Activated T-cell treated with anti-CD3 and anti-CD28 coated beads, Interleukin-2, amount 50 U/mL, for 72 hours (primary cell): ENCODE data around the gene CDH4. TPM values are rescaled to one million over a fixed set of nuclear protein-coding genes. Genes with fewer than 3 reads are reported as not detected.

Experiments used
- ATAC-seq, 2 donors: fragments of 150-1000 bp; cut with Tn5 transposase; replicated peaks in 1 of 2; 2 replicates each; pipeline ENCODE4 v1.10.0; 2021; ENCODE audit warnings: moderate library complexity in 2 of 2, mild to moderate bottlenecking in 1 of 2
- DNase-seq, 2 donors: peaks; one replicate each; pipeline ENCODE4 v3.0.0; 2021 to 2022; ENCODE audit warnings: mixed read lengths in 1 of 2
- H3K27ac Mint-ChIP-seq: one replicate; pipeline ENCODE4 v1.8.0; 2022; ENCODE audit warnings: mild to moderate bottlenecking, moderate library complexity, mixed read lengths
- H3K27me3 Mint-ChIP-seq: one replicate; pipeline ENCODE4 v1.8.0; 2022; ENCODE audit warnings: low read depth, mixed read lengths
- H3K36me3 Mint-ChIP-seq, 2 donors: one replicate each; pipeline ENCODE4 v1.8.0; 2022; ENCODE audit warnings: mixed read lengths in 2 of 2, mild to moderate bottlenecking in 1 of 2; ENCODE audit not compliant: insufficient read depth in 2 of 2
- H3K4me1 Mint-ChIP-seq: one replicate; pipeline ENCODE4 v1.8.0; 2022; ENCODE audit warnings: low read depth, mixed read lengths
- H3K4me3 Mint-ChIP-seq, 2 donors: one replicate each; pipeline ENCODE4 v1.8.0; 2022; ENCODE audit warnings: mild to moderate bottlenecking in 2 of 2, mixed read lengths in 2 of 2, moderate library complexity in 2 of 2
- H3K9me3 Mint-ChIP-seq, 2 donors: one replicate each; pipeline ENCODE4 v1.8.0; 2022; ENCODE audit warnings: mixed read lengths in 2 of 2
- total RNA-seq, 2 donors: library from RNA; stranded (reverse); gene quantifications; one replicate each; pipeline ENCODE4 v1.2.3, GENCODE V29; 2022

CDH4 gene
- total RNA-seq, 2 donors from 2014 or later = 0.17 to 0.35 TPM

GRCh38 chr20:61355585-61355984, 103.5 kb downstream of the CDH4 start:
- DNase-seq (no peak), ATAC-seq (no peak)
- no peak overlapping the region for H3K4me3 Mint-ChIP-seq
- H3K27me3 Mint-ChIP-seq = no peaks in the 10 kb centered on the region
- H3K27ac Mint-ChIP-seq = no peak overlapping the region
- peaks cover 0 to under 1% of the 10 kb centered on the region in 2 donors for H3K36me3 Mint-ChIP-seq
- H3K9me3 Mint-ChIP-seq = no peaks in the 10 kb centered on the region
- H3K4me1 Mint-ChIP-seq = no peaks in the 10 kb centered on the region

GRCh38 chr20:61356196-61356595, 104.1 kb downstream of the CDH4 start:
- Mint-ChIP-seq H3K4me1 (no peaks in the 10 kb centered on the region), H3K27me3 (no peaks in the 10 kb centered on the region), H3K27ac (no peak overlapping the region), H3K9me3 (no peaks in the 10 kb centered on the region), H3K4me3 (no peak overlapping the region), H3K36me3 (no peaks in the 10 kb centered on the region)
- no peak for DNase-seq
- no peak for ATAC-seq

- Mint-ChIP-seq H3K36me3 (no peaks in the 10 kb centered on the region), H3K4me3 (no peak overlapping the region), H3K27ac (no peak overlapping the region), H3K9me3 (no peaks in the 10 kb centered on the region), H3K27me3 (no peaks in the 10 kb centered on the region), H3K4me1 (no peaks in the 10 kb centered on the region)
- ATAC-seq (no peak), DNase-seq (no peak)
Observed at GRCh38 chr20:61357119-61357518, 105.1 kb downstream of the CDH4 start.

- ATAC-seq = no peak
- no peaks in the 10 kb centered on the region for H3K9me3 Mint-ChIP-seq
- no peaks in the 10 kb centered on the region for H3K36me3 Mint-ChIP-seq
- no peak for DNase-seq
- H3K27me3 Mint-ChIP-seq = no peaks in the 10 kb centered on the region
- no peaks in the 10 kb centered on the region for H3K4me1 Mint-ChIP-seq
- H3K4me3 Mint-ChIP-seq = no peak overlapping the region
- no peak overlapping the region for H3K27ac Mint-ChIP-seq
Observed at GRCh38 chr20:61359254-61359653, 107.2 kb downstream of the CDH4 start.

GRCh38 chr20:61360296-61360695, 108.2 kb downstream of the CDH4 start:
- Mint-ChIP-seq H3K27ac (no peak overlapping the region), H3K9me3 (no peaks in the 10 kb centered on the region)

GRCh38 chr20:61360940-61361339, 108.9 kb downstream of the CDH4 start:
- no peak for DNase-seq
- Mint-ChIP-seq H3K4me1 (no peaks in the 10 kb centered on the region), H3K27ac (no peak overlapping the region), H3K9me3 (no peaks in the 10 kb centered on the region), H3K27me3 (no peaks in the 10 kb centered on the region), H3K4me3 (no peak overlapping the region), H3K36me3 (no peaks in the 10 kb centered on the region)
- ATAC-seq = no peak

More at GRCh38 chr20:61360296-61360695, 108.2 kb downstream of the CDH4 start:
- Mint-ChIP-seq H3K36me3 (no peaks in the 10 kb centered on the region), H3K27me3 (no peaks in the 10 kb centered on the region), H3K4me3 (no peak overlapping the region), H3K4me1 (no peaks in the 10 kb centered on the region)
- DNase-seq = no peak
- ATAC-seq = no peak

GRCh38 chr20:61361501-61361900, 109.4 kb downstream of the CDH4 start:
- Mint-ChIP-seq H3K27me3 (no peaks in the 10 kb centered on the region), H3K27ac (no peak overlapping the region)
- no peak for DNase-seq

GRCh38 chr20:61364147-61364546, 112.1 kb downstream of the CDH4 start:
- Mint-ChIP-seq H3K27ac (no peak overlapping the region), H3K4me1 (no peaks in the 10 kb centered on the region), H3K9me3 (no peaks in the 10 kb centered on the region), H3K36me3 (no peaks in the 10 kb centered on the region), H3K4me3 (no peak overlapping the region), H3K27me3 (no peaks in the 10 kb centered on the region)
- no peak for ATAC-seq
- DNase-seq = no peak

More at GRCh38 chr20:61361501-61361900, 109.4 kb downstream of the CDH4 start:
- no peaks in the 10 kb centered on the region for H3K36me3 Mint-ChIP-seq
- no peaks in the 10 kb centered on the region for H3K9me3 Mint-ChIP-seq
- no peak overlapping the region for H3K4me3 Mint-ChIP-seq
- ATAC-seq = no peak
- no peaks in the 10 kb centered on the region for H3K4me1 Mint-ChIP-seq

GRCh38 chr20:61366914-61367313, 114.9 kb downstream of the CDH4 start:
- no peaks in the 10 kb centered on the region for H3K27me3 Mint-ChIP-seq

GRCh38 chr20:61369731-61370520, 117.9 kb downstream of the CDH4 start:
- DNase-seq = no peak
- Mint-ChIP-seq H3K36me3 (peaks cover 0 to 3% of the 10 kb centered on the region in 2 donors), H3K27ac (no peak overlapping the region), H3K4me3 (no peak overlapping the region), H3K27me3 (no peaks in the 10 kb centered on the region), H3K4me1 (no peaks in the 10 kb centered on the region), H3K9me3 (peaks cover 0 to 1% of the 10 kb centered on the region in 2 donors)
- ATAC-seq = no peak

More at GRCh38 chr20:61366914-61367313, 114.9 kb downstream of the CDH4 start:
- ATAC-seq (no peak), DNase-seq (no peak)
- Mint-ChIP-seq H3K27ac (no peak overlapping the region), H3K4me1 (no peaks in the 10 kb centered on the region), H3K9me3 (no peaks in the 10 kb centered on the region), H3K4me3 (no peak overlapping the region), H3K36me3 (peaks cover 0 to 1% of the 10 kb centered on the region in 2 donors)

GRCh38 chr20:61370841-61371303, 118.8 kb downstream of the CDH4 start:
- Mint-ChIP-seq H3K9me3 (peaks cover 0 to 1% of the 10 kb centered on the region in 2 donors), H3K4me1 (no peaks in the 10 kb centered on the region), H3K36me3 (peaks cover 0 to 3% of the 10 kb centered on the region in 2 donors), H3K27ac (no peak overlapping the region), H3K4me3 (no peak overlapping the region), H3K27me3 (no peaks in the 10 kb centered on the region)
- DNase-seq (no peak), ATAC-seq (no peak)

- peaks cover 0 to 1% of the 10 kb centered on the region in 2 donors for H3K9me3 Mint-ChIP-seq
- no peak for DNase-seq
- H3K27me3 Mint-ChIP-seq = no peaks in the 10 kb centered on the region
- H3K27ac Mint-ChIP-seq = no peak overlapping the region
- peaks cover 0 to 3% of the 10 kb centered on the region in 2 donors for H3K36me3 Mint-ChIP-seq
- no peak overlapping the region for H3K4me3 Mint-ChIP-seq
- H3K4me1 Mint-ChIP-seq = no peaks in the 10 kb centered on the region
- ATAC-seq = no peak
Observed at GRCh38 chr20:61371501-61372136, 119.6 kb downstream of the CDH4 start.

GRCh38 chr20:61372137-61373054, 120.3 kb downstream of the CDH4 start:
- H3K4me1 Mint-ChIP-seq = no peaks in the 10 kb centered on the region
- H3K36me3 Mint-ChIP-seq = peaks cover 0 to 3% of the 10 kb centered on the region in 2 donors
- DNase-seq (no peak), ATAC-seq (no peak)
- no peak overlapping the region for H3K4me3 Mint-ChIP-seq
- no peaks in the 10 kb centered on the region for H3K27me3 Mint-ChIP-seq
- no peak overlapping the region for H3K27ac Mint-ChIP-seq
- peaks cover 0 to 1% of the 10 kb centered on the region in 2 donors for H3K9me3 Mint-ChIP-seq
